HG03378 (cell line): ENCODE data around the gene CA5A.
"Not testable (repeated sequence)": the region's sequence is repeated elsewhere in the genome, so short reads cannot be mapped to it uniquely, and the experiment has no call there.

Experiments
- ATAC-seq: cut with Tn5 transposase; IDR thresholded peaks from one replicate; pipeline ENCODE4 v1.9.1; 2021; ENCODE audit warnings: mild to moderate bottlenecking, moderate library complexity; ENCODE audit not compliant: unreplicated experiment

The CA5A gene

DNA sequence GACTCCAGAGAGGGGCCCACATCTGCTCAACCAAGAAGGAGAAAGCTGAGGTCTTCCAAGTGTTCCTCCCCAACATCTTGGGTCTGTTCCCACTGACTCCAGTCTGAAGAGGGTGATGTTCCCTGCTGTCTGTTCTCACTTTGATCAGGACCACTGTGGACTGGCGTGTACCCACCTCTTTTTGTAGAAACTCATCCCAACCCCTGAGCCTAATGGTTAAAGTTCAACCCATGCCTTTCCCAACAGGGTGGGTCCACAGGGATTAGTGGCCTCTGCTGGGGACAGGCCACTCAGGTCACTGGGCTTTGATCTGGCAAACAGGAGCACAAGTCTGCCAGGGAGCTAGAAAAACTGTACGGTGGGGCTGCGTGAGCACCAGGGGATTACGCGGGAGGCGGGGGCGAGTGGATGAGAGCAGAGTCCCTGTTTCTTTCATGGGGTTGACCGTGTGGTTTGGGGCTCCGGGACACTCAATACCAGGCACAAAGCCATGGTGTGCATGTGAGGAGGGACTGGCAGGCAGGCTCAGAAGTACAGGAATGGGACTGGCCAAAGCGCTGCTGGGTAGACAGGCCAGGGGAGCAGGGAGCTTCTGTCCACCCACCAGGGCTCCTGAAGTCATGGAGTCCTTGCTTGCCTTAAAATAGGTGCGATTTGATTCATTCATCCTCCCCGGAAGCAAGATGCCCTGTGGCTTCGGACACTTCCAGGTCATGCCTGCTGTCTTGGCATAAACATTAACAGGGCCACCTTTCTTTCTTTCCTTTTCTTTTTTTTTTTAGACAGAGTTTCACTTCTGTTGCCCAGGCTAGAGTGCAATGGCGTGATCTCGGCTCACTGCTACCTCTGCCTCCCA lies at the start of gene CA5A:
TSS of gene CA5A (minus strand) at position 155 of the 856 bp plus-strand sequence. CDS start at position 76, 79 bp downstream.
- no peak for ATAC-seq

DNA sequence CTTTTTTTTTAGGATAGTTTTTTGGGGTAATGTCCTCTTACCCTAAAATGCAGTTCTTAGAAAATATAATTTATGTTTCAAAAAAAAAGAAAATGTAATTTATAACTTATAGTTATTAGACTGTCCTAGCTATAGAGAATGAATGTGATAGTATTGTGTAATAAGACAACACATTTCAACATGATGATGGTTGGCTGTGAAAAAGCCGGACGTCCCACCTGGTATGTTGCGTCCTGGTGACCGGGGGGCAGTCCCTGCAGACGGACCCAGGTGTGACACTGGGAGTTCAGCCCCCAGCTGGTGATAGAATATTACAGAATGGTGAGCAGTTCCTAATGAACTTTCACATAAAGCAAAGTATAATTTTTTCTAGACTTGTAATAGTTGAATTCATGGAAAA lies 49.2 kb upstream of the CA5A start:
- ATAC-seq: not testable (repeated sequence)

DNA sequence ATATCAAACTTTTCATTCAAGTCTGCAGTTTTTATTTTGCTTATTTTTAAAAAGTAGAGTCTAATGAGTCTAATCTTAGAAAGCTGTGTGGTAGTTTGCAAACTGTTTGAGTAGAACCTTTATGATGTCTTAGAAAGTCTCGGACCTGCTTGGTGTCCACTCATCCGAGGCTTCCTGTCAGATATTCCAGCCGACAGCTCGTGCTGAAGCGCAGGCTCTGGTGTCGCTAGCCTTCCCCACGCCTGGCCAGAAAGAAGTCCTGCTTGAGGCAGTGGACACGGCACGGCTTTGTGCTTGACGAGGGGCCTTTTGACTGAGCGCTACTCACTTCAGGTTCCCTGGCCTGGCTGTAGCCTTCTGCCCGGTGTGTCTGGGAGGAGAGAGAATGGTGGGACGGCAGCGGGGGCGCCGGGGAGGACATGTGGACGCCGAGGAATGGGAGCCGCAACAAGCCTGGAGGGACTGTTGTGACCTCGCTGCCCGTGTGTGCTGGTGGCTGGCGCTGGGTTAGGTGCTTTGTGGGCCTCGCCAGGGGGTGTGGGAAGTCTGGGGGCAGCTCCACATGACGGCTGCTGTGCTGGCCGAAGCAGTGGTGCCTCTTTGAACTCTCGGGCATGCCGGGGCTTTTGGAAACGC lies 48.4 kb upstream of the CA5A start:
- no peak for ATAC-seq

DNA sequence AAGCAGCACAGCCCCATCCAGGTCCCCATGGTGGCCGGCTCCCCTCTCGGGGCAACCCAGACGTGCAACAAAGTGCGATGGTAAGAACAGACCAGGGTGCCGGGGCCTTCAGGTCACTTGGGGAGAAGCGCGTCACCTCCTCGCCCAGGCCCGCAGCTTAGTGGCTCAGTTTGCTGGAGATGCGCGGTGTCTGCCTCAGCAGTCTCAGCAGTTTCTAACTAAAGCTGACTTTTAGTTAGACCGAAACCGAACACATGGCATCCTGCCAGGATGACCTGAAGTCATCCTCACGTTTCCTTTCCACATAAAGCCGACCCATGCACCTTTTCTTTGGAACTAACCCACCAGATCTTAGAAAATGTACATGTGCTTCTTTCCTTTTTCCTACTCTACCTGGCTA lies 47.9 kb upstream of the CA5A start:
- not testable (repeated sequence) for ATAC-seq

DNA sequence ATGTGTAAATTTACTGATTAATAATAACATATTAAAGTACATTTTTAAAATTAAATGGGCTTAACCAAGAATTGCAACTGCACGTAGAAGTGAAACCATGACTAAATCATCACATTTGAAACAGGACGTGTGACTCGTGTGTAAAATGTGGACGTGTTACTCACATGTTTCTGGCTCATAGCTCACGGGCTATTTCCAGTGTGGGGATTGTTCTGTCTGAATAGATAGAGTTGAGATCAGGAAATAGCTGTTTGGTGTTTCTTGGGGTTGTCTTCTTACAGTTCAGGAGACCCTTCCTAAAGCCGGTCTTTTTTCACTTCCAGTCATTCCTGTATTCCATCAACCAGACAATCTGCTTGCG lies 47.4 kb upstream of the CA5A start:
- ATAC-seq: not testable (repeated sequence)

DNA sequence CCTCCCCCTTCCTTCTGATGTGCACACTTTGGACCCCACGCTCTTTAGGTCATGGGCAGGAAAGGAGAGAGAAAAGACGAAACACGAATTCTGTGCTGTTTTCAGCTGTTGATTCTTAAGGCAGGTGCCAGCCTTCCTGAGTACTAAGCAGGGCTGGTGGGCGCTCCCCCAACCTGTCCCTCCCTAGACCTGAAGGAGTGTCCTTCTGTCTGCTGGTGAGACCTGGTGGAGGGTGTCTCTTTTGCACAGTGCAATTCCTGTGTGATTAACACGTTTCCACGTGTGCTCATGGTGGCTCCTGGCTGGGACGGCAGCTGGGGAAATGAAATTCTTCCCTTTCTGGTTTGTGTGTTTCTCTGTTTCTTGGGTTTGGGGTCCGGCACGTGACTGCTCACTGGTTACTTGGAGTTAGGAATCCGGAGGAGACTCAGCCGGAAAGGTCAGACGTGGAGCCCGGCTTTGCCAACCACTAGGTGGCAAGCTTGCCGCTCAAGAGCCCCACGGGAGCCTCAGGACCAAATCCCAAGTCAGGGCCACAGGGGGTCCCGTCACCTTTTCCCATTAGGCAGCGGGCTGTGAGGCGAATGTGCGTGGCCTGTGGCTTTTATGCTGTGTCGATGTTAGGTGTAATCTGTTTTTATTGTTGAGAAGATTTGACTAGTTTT lies 46.9 kb upstream of the CA5A start:
- not testable (repeated sequence) for ATAC-seq

DNA sequence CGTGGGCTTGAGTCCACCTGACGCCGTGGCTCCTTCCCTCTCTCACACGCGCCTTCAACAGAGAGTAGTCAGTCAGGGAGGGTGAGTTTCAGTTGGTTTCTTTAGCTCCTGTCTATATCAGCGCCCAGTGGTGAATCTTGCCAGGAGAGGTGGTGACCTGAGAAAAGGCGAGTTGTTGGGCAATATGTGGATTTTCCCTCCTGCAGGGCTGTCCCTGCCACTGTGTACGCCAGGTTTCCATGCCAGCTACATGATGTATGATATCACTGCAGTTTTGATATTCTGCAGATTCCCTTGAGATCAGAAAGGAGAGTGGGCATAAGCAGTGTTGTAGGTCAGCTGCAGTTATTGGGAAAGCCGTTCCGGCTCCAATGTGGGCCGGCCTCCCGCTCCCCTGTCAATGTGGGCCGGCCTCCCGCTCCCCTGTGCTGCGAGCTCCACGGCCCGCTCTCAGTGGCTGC lies 46.3 kb upstream of the CA5A start:
- no peak for ATAC-seq

DNA sequence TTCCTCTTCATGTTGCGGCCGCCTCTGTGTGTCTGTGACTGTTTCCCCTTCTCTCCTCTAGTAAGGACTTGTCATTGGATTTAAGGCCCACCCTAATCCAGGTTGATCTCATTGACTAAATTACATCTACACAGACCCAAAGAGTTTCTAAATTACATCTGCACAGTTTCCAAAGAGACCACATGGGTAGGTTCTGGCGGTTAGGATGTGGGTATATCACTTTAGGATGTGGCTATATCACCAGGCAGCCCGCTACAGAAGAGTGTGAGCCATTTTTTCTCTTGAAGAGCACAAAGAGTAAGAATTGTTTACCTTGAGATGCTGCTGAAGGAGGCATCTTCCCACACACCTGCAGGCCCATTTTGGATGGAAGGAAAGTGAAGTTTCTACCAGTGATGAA lies 45.0 kb upstream of the CA5A start:
- ATAC-seq: not testable (repeated sequence)

DNA sequence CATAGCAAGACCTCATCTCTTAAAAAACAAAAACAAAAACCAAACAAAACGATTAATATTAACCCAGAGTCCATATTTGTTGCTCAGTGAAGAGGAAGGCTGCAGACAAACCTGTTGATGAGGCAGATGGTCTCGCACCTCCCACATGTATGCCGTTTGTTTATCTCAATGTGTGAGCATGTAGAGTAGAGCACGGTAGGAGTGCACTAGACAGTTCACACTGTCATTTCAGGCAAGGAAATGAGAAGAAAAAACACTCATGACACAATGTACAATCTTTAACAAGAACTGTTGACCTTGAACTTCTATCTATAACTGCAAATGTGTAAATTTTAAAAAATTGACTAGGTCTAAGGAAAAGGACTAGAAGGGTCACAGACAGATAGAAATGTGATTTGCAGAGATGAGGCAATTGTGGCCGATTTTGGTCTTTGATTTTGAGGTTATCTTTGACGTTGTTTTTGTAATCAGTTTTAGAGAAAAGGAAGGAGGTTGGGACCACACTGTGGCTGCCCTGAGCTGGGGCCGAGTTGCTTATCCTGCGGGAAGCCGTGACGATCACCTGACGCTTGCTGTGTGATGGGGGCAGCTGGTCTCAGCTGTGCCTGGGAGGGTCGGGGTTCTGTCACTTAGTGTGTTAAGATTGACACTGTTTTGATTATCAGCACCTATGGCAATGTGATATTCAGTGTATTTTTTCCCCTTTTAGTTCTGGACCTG lies 43.7 kb upstream of the CA5A start:
- ATAC-seq: not testable (repeated sequence)

DNA sequence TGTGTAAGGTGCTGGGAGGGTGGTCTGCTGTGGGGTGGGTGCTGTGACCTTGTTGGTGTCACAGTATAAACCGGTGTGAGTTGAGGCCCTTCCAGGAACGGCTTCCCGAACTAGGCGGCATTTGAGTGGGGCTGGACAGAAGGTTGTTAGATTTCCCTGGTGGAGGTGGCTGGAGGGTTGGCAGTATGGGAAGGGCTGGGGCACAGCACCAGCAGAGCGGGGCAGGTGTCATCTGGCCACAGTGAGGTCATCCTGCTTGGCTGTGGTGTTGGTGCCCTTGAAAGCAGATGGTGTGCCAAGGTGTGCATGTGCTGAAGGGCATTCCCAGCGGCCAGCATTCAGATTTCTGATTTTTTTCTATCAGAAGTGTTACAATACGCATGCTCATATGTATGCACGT lies 43.0 kb upstream of the CA5A start:
- ATAC-seq: no peak

DNA sequence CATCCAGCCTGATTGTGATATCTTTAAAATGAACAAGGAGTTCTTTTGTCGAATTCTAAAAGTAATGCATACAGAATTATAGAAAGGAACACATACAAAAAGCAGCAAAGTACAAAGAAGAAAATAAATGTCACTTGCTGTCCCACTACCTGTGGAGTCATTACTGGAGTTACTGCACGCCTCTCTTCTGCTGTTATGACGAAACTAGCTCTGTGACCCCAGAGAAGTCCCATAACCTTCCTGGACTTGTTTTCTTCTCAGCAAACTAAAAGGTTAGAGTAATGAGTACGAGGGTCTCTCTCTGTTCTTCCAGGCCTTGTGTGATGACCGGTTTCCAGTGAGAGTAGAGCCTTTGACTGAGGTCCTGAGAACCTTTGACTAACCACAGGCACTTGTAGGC lies 41.8 kb upstream of the CA5A start:
- ATAC-seq: no peak

DNA sequence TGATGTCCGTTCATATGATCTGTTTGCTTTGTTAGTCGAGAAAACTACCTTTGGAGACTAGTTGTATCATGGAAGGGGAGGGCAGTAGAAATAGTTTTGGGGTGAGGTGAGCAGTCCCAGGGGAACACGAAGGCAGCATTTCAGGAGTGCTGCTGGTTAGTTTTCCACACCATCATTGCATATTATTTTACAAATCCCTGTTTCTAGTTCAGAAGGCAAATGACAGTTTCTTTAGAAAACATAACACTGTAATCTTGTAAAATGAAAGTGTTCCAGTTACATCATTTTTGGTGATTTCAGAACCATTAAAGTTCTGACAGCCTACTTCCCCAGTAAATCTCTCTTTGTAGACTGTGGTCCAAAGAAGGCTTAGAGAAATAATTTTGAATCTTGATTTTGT lies 40.3 kb upstream of the CA5A start:
- ATAC-seq: no peak

DNA sequence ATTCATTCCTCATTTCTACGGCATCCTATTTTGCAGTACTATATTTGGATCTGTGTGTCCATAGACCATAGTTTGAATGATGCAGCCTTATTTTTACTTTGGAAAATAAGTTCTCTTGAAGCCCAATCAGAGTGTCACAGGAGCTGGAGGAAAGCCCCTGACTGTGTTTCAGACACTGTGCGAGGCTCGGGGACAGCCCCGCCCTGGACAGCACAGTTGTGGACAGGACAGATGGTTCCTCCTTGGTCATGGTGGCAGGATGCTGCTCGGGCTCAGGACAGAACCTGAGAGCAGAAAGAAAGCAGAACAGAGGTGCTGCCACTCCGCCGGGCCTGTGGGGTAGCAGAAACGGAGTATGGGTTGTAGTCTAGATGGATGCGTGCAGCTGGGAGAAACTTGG lies 37.8 kb upstream of the CA5A start:
- no peak for ATAC-seq

DNA sequence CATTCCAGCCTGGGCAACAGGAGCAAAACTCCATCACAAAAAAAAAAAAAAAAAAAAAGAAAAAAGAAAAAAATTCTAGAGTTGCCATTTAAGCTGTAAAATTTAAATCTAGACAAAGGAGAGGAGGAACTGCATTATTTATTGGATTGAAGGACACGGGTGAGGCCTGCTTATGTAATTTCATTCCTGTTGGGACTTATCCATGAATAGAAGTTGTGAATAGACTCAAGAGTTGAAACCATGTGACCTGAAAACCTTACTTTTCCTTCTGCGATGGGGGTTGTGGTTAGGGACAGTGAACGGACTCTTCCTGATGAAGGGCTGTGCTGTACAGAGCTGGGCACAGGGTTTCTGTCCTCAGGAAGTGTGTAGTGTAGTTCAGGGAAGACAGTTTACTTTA lies 37.4 kb upstream of the CA5A start:
- ATAC-seq: no peak

DNA sequence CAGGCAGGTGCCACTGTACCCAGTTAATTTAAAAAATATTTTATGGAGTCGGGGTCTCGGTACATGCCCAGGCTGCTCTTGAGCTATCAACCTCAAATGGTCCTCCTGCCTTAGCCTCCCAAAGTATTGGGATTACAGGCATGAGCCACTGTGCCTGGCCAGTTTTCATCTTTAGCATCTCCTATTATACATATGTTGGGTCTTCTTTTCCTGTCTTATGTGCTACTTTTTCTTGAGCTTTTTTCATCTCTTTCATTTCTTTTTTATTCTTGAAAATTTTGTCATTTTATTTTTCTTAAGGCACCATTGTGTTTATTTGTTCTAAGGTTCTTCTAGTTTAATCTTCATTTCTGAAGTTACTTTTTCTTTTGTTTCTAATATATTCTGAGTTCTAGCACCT lies 35.6 kb upstream of the CA5A start:
- ATAC-seq: no peak

DNA sequence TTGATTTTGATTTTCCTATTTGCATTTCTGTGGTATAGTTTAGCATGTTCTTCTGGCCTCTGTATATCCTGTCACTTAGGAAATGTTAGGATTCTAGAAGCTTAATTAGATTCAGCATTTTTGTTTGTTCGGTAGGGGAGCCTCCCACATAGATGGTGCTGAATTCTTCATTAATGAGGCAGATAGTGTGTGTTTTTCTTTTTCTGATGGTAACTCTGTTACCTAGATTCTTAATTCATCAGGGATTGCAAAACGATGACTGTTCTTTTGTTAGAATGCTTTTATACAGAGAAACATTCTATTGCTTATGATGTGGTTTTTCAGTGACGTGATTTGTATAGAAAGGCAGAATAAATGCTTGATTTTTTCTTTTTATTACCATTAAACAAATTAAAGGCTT lies 33.9 kb upstream of the CA5A start:
- ATAC-seq: no peak

DNA sequence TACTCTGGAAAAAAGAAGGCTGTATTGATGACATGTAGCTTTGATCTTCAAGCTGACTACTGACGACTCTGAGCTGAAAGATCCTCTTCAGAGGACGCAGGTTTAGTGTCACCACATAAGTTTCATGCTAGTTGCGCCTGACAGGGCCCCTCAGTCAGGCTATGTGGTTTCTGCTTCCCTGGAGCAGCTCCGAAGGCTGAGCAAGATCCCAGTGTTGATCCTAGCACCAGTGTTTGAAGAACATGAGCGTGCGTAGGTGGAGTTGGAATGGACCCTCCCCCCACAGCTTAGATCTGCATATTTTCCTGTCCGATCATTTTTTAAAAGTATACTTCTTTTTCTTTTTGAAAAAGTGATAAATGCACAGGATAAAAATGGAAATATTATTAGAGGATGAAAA lies 32.2 kb upstream of the CA5A start:
- no peak for ATAC-seq

DNA sequence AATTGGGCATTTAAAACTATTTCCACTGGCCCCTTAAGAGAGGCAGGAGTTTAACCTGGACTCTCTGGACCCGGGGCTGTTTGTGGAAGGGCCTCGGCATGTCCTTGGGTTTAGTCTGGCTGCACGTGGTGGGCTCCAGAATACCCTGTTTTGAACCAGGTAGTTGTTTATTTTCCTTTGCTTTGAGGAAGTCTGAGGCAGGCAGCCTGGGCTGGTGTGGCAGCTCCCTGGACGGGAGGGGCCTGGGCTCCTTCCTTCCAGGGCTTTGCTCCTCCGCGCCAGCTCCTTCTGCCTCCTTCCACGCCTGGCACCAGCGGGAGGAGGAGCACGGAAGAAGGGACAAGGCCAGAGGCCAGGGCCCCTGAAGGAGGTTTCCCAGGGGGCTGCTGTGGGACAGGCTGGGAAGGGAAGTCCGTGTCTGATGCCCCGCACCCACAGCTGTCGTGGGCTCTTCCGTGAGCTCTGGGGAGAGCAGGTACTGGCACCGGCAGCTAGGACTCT lies 30.4 kb upstream of the CA5A start:
- ATAC-seq: no peak

DNA sequence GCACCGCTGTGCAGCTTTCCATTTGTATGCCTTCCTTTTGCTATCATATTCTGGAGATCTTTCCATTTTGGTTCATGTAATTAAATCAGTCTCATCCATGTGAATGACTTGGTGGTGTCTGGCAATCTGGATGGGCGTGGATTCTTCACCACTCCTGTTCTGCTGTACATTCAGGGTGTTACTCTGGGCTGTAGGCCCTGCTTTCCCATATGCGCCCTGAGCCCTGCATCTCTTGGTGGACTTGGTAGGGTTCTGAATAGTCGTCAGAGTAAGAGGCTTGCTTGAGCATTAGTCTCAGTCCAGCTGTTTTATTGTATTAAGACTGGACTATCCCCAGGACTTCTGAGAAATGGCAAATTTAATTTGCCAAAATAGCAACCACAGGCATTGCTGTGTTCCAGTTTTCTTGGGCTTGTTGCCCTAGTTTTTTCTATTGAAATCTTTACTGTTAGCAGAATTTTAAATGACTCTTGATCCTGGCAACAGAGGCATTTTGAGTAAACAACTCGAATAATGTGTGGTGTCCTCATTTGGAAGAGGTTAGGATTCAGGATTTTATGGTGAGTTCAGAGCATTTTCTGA lies 29.8 kb upstream of the CA5A start:
- no peak for ATAC-seq

DNA sequence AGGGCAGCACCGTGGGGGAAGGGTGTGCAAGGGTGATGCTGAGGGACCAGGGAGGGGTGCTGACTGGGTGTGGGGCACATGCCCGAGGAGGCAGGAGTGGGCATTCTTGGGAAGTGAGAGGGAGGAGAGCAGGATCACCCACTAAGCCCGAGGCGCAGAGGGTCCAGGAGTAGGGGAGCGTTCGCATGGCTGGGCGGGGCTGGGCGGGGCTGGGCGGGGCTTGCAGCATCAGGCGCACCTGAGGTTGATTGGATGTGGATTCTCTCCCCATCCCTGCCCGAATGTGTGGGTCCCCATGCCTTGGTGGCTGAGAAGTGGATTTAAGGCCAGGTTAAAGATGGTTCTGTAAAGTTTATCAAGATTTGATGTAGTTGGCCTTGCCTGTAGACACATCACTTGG lies 29.1 kb upstream of the CA5A start:
- no peak for ATAC-seq
